GM19238 (cell line): ENCODE measurements around the gene TLE7.

Experiments used
- DNase-seq: peaks from one replicate; pipeline ENCODE4 v3.0.0; 2011; ENCODE audit warnings: low spot score; ENCODE audit not compliant: insufficient read length

The TLE7 gene

GRCh38 chr16:71413341-71413740 lies 28.5 kb downstream of the TLE7 start:
- DNase-seq = no peak

- DNase-seq = peak; percentile 66
Observed at GRCh38 chr16:71412270-71413160, 29.3 kb downstream of the TLE7 start.

GRCh38 chr16:71410146-71410545 lies 31.7 kb downstream of the TLE7 start:
- no peak for DNase-seq

- DNase-seq = no peak
Observed at GRCh38 chr16:71409011-71409775, 32.7 kb downstream of the TLE7 start.

GRCh38 chr16:71408536-71408935 lies 33.3 kb downstream of the TLE7 start:
- no peak for DNase-seq

- no peak for DNase-seq
Observed at GRCh38 chr16:71407731-71408130, 34.1 kb downstream of the TLE7 start.

- no peak for DNase-seq
Observed at GRCh38 chr16:71406724-71407123, 35.1 kb downstream of the TLE7 start.

- no peak for DNase-seq
Observed at GRCh38 chr16:71406316-71406715, 35.5 kb downstream of the TLE7 start.

GRCh38 chr16:71404364-71404763 lies 37.5 kb downstream of the TLE7 start:
- no peak for DNase-seq

GRCh38 chr16:71402674-71403073 lies 39.2 kb downstream of the TLE7 start:
- DNase-seq = no peak

GRCh38 chr16:71402007-71402406 lies 39.8 kb downstream of the TLE7 start:
- DNase-seq = no peak

GRCh38 chr16:71399801-71400563 lies 41.9 kb downstream of the TLE7 start:
- DNase-seq = no peak

- DNase-seq = no peak
Observed at GRCh38 chr16:71396594-71396993, 45.3 kb downstream of the TLE7 start.

- no peak for DNase-seq
Observed at GRCh38 chr16:71389330-71389729, 52.5 kb downstream of the TLE7 start.

- DNase-seq = no peak
Observed at GRCh38 chr16:71387045-71387871, 54.6 kb downstream of the TLE7 start.

GRCh38 chr16:71384073-71384724 lies 57.7 kb downstream of the TLE7 start:
- DNase-seq = no peak

- DNase-seq = no peak
Observed at GRCh38 chr16:71383054-71383773, 58.6 kb downstream of the TLE7 start.

- no peak for DNase-seq
Observed at GRCh38 chr16:71380831-71381230, 61.0 kb downstream of the TLE7 start.
